Colonic mucosa (tissue), 4 donors: ENCODE data around the gene ZIC5. TPM values are rescaled to one million over a fixed set of nuclear protein-coding genes. Genes with fewer than 3 reads are reported as not detected.

Experiments
- DNase-seq: peaks from one replicate; pipeline ENCODE4 v3.0.0-alpha.2; 2020
- H3K27ac ChIP-seq: fragments of 200-600 bp; one replicate; pipeline ENCODE4 v1.8.0; 2021
- H3K27me3 ChIP-seq: fragments of 200-600 bp; one replicate; pipeline ENCODE4 v1.8.0; 2021
- H3K36me3 ChIP-seq: fragments of 200-600 bp; one replicate; pipeline ENCODE4 v1.8.0; 2021
- H3K4me1 ChIP-seq: fragments of 200-600 bp; one replicate; pipeline ENCODE4 v1.8.0; 2021; ENCODE audit warnings: mild to moderate bottlenecking
- H3K4me3 ChIP-seq: fragments of 200-600 bp; one replicate; pipeline ENCODE4 v1.8.0; 2021
- H3K9ac ChIP-seq, 2 donors: one replicate each; pipeline ENCODE4 v1.7.0; 2013; ENCODE audit warnings: control low read depth in 2 of 2, low read depth in 2 of 2, low read length in 2 of 2
- H3K9me3 ChIP-seq: fragments of 200-600 bp; one replicate; pipeline ENCODE4 v1.8.0; 2021
- CTCF ChIP-seq: fragments of 200-600 bp; IDR thresholded peaks from one replicate; pipeline ENCODE4 v1.8.0; 2022; ENCODE audit warnings: antibody characterized with exemption, mild to moderate bottlenecking
- intact Hi-C: fragments of 100-400 bp; cut with DNase I; formaldehyde crosslinking; loops from one replicate; pipeline ENCODE4 v1.14.1; 2022
- total RNA-seq, 2 donors: library from RNA; stranded (reverse); fragmentation: NEBNext Ultra II Directional in 1 of 2; extraction: Animal tissue kit (Norgen Biotek cat#: 25700) in 1 of 2; gene quantifications; one replicate each; pipeline ENCODE4 v1.2.1, GENCODE V29; 2021
- donor health status: healthy.
- donor health status: DM: no; HTN: no; CAD: no.
- donor health status: DM: no; HTN: no; CAD: no.

ZIC5 gene
- total RNA-seq, 2 donors from 2014 or later: 0.10 TPM; not detected in 1

- H3K9me3 ChIP-seq: no peaks in the 10 kb centered on the region
- peaks cover 23% of the 10 kb centered on the region for H3K4me1 ChIP-seq
- intact Hi-C loops: no loop called here
- H3K4me3 ChIP-seq: no peak overlapping the region
- H3K36me3 ChIP-seq: no peaks in the 10 kb centered on the region
- no peak overlapping the region for H3K27ac ChIP-seq
- peaks cover 88% of the 10 kb centered on the region for H3K27me3 ChIP-seq
- no peak for TF ChIP-seq CTCF
- no peak for DNase-seq
- no peak overlapping the region for H3K9ac ChIP-seq
Measured at GRCh38 chr13:99958406-99959126, 13.0 kb downstream of the ZIC5 start.

GRCh38 chr13:99956473-99957349 is 14.9 kb downstream of the ZIC5 start:
- DNase-seq: no peak
- H3K36me3 ChIP-seq: no peaks in the 10 kb centered on the region
- peaks cover 82% of the 10 kb centered on the region for H3K27me3 ChIP-seq
- H3K9ac ChIP-seq: no peak overlapping the region
- TF ChIP-seq CTCF: no peak
- peaks cover 23% of the 10 kb centered on the region for H3K4me1 ChIP-seq
- no peaks in the 10 kb centered on the region for H3K9me3 ChIP-seq
- H3K4me3 ChIP-seq: no peak overlapping the region
- no peak overlapping the region for H3K27ac ChIP-seq
- intact Hi-C loops: no loop called here

- peaks cover 74% of the 10 kb centered on the region for H3K27me3 ChIP-seq
- peaks cover 23% of the 10 kb centered on the region for H3K4me1 ChIP-seq
- intact Hi-C loops: no loop called here
- H3K9ac ChIP-seq: no peak overlapping the region
- H3K27ac ChIP-seq: no peak overlapping the region
- no peak for TF ChIP-seq CTCF
- no peaks in the 10 kb centered on the region for H3K36me3 ChIP-seq
- H3K4me3 ChIP-seq: no peak overlapping the region
- DNase-seq: no peak
- no peaks in the 10 kb centered on the region for H3K9me3 ChIP-seq
Measured at GRCh38 chr13:99955747-99956472, 15.7 kb downstream of the ZIC5 start.

- no peak for DNase-seq
- no peak for TF ChIP-seq CTCF
- Histone ChIP-seq H3K9me3 (no peaks in the 10 kb centered on the region), H3K27ac (no peak overlapping the region), H3K36me3 (no peaks in the 10 kb centered on the region), H3K9ac (no peak overlapping the region), H3K4me3 (no peak overlapping the region), H3K4me1 (peaks cover 22% of the 10 kb centered on the region), H3K27me3 (peaks cover 67% of the 10 kb centered on the region)
- intact Hi-C loops: no loop called here
Measured at GRCh38 chr13:99955107-99955746, 16.3 kb downstream of the ZIC5 start.
